Activated CD4-positive, alpha-beta T cell treated with anti-CD3 and anti-CD28 coated beads, Interleukin-2, amount 10 ng/mL, durations not matched to agents 24 days and 14 days (primary cell): ENCODE data around the gene ABCA12. TPM values are rescaled to one million over a fixed set of nuclear protein-coding genes. Genes with fewer than 3 reads are reported as not detected.

Experiments
- DNase-seq: peaks from one replicate; pipeline ENCODE4 v3.0.0; 2022
- H3K27ac Mint-ChIP-seq: one replicate; pipeline ENCODE4 v1.8.0; 2022; ENCODE audit warnings: mild to moderate bottlenecking, mixed read lengths
- H3K27me3 Mint-ChIP-seq: one replicate; pipeline ENCODE4 v1.8.0; 2022; ENCODE audit warnings: mixed read lengths
- H3K36me3 Mint-ChIP-seq: one replicate; pipeline ENCODE4 v1.8.0; 2022; ENCODE audit warnings: low read depth, mild to moderate bottlenecking, mixed read lengths
- H3K4me1 Mint-ChIP-seq: one replicate; pipeline ENCODE4 v1.8.0; 2021; ENCODE audit warnings: mixed read lengths
- H3K4me3 Mint-ChIP-seq: one replicate; pipeline ENCODE4 v1.8.0; 2022; ENCODE audit warnings: mild to moderate bottlenecking, moderate library complexity, mixed read lengths
- H3K9me3 Mint-ChIP-seq: one replicate; pipeline ENCODE4 v1.8.0; 2021; ENCODE audit warnings: mixed read lengths
- intact Hi-C: fragments of 100-400 bp; cut with micrococcal nuclease; formaldehyde crosslinking; loops from one replicate; pipeline ENCODE4 v1.15.1; 2023
- total RNA-seq: library from RNA; stranded (reverse); gene quantifications from 2 replicates; pipeline ENCODE4 v1.2.3, GENCODE V29; 2022

ABCA12 gene
- total RNA-seq, 1 donor from 2014 or later: not detected

GRCh38 chr2:215010390-215010789 is 128.0 kb downstream of the ABCA12 start:
- no peaks in the 10 kb centered on the region for H3K27me3 Mint-ChIP-seq
- no peaks in the 10 kb centered on the region for H3K36me3 Mint-ChIP-seq
- no peaks in the 10 kb centered on the region for H3K4me1 Mint-ChIP-seq
- H3K27ac Mint-ChIP-seq: no peak overlapping the region
- DNase-seq: no peak
- no peaks in the 10 kb centered on the region for H3K9me3 Mint-ChIP-seq
- no peak overlapping the region for H3K4me3 Mint-ChIP-seq
- intact Hi-C loops: no loop called here

GRCh38 chr2:215003001-215003400 is 135.4 kb downstream of the ABCA12 start:
- Mint-ChIP-seq H3K27me3 (no peaks in the 10 kb centered on the region), H3K9me3 (no peaks in the 10 kb centered on the region), H3K36me3 (no peaks in the 10 kb centered on the region), H3K27ac (no peak overlapping the region), H3K4me1 (no peaks in the 10 kb centered on the region), H3K4me3 (no peak overlapping the region)
- DNase-seq: no peak
- intact Hi-C loops: no loop called here

GRCh38 chr2:215002500-215002899 is 135.9 kb downstream of the ABCA12 start:
- Mint-ChIP-seq H3K27ac (no peak overlapping the region), H3K27me3 (no peaks in the 10 kb centered on the region), H3K4me3 (no peak overlapping the region), H3K4me1 (no peaks in the 10 kb centered on the region), H3K36me3 (no peaks in the 10 kb centered on the region), H3K9me3 (no peaks in the 10 kb centered on the region)
- no peak for DNase-seq
- intact Hi-C loops: no loop called here

- Mint-ChIP-seq H3K4me3 (no peak overlapping the region), H3K9me3 (no peaks in the 10 kb centered on the region), H3K4me1 (no peaks in the 10 kb centered on the region), H3K27me3 (no peaks in the 10 kb centered on the region), H3K36me3 (no peaks in the 10 kb centered on the region), H3K27ac (no peak overlapping the region)
- no peak for DNase-seq
- intact Hi-C loops: no loop called here
Observed at GRCh38 chr2:215000721-215001120, 137.7 kb downstream of the ABCA12 start.

GRCh38 chr2:214995926-214996670 is 142.3 kb downstream of the ABCA12 start:
- no peaks in the 10 kb centered on the region for H3K9me3 Mint-ChIP-seq
- H3K36me3 Mint-ChIP-seq: no peaks in the 10 kb centered on the region
- DNase-seq: no peak
- H3K27me3 Mint-ChIP-seq: no peaks in the 10 kb centered on the region
- intact Hi-C loops: no loop called here
- H3K4me1 Mint-ChIP-seq: no peaks in the 10 kb centered on the region
- no peak overlapping the region for H3K27ac Mint-ChIP-seq
- no peak overlapping the region for H3K4me3 Mint-ChIP-seq

- Mint-ChIP-seq H3K4me3 (no peak overlapping the region), H3K27ac (no peak overlapping the region), H3K27me3 (no peaks in the 10 kb centered on the region), H3K36me3 (no peaks in the 10 kb centered on the region), H3K4me1 (no peaks in the 10 kb centered on the region), H3K9me3 (no peaks in the 10 kb centered on the region)
- intact Hi-C loops: no loop called here
- no peak for DNase-seq
Observed at GRCh38 chr2:214995409-214995808, 143.0 kb downstream of the ABCA12 start.

GRCh38 chr2:214992911-214993310 is 145.5 kb downstream of the ABCA12 start:
- intact Hi-C loops: no loop called here
- no peaks in the 10 kb centered on the region for H3K36me3 Mint-ChIP-seq
- H3K4me1 Mint-ChIP-seq: no peaks in the 10 kb centered on the region
- H3K4me3 Mint-ChIP-seq: no peak overlapping the region
- no peak overlapping the region for H3K27ac Mint-ChIP-seq
- no peak for DNase-seq
- no peaks in the 10 kb centered on the region for H3K9me3 Mint-ChIP-seq
- no peaks in the 10 kb centered on the region for H3K27me3 Mint-ChIP-seq

GRCh38 chr2:214989187-214989586 is 149.2 kb downstream of the ABCA12 start:
- Mint-ChIP-seq H3K4me3 (no peak overlapping the region), H3K36me3 (no peaks in the 10 kb centered on the region)
- intact Hi-C loops: no loop called here

GRCh38 chr2:214987261-214987660 is 151.2 kb downstream of the ABCA12 start:
- Mint-ChIP-seq H3K9me3 (no peaks in the 10 kb centered on the region), H3K36me3 (no peaks in the 10 kb centered on the region), H3K27me3 (no peaks in the 10 kb centered on the region), H3K4me3 (no peak overlapping the region), H3K4me1 (no peaks in the 10 kb centered on the region), H3K27ac (no peak overlapping the region)
- no peak for DNase-seq
- intact Hi-C loops: no loop called here

More at GRCh38 chr2:214989187-214989586, 149.2 kb downstream of the ABCA12 start:
- DNase-seq: no peak
- H3K27me3 Mint-ChIP-seq: no peaks in the 10 kb centered on the region
- no peak overlapping the region for H3K27ac Mint-ChIP-seq
- H3K9me3 Mint-ChIP-seq: no peaks in the 10 kb centered on the region
- no peaks in the 10 kb centered on the region for H3K4me1 Mint-ChIP-seq

- H3K4me3 Mint-ChIP-seq: no peak overlapping the region
- no peaks in the 10 kb centered on the region for H3K9me3 Mint-ChIP-seq
- no peak overlapping the region for H3K27ac Mint-ChIP-seq
- DNase-seq: no peak
- intact Hi-C loops: no loop called here
- H3K27me3 Mint-ChIP-seq: no peaks in the 10 kb centered on the region
- no peaks in the 10 kb centered on the region for H3K4me1 Mint-ChIP-seq
- no peaks in the 10 kb centered on the region for H3K36me3 Mint-ChIP-seq
Observed at GRCh38 chr2:214985619-214986018, 152.8 kb downstream of the ABCA12 start.

GRCh38 chr2:214966420-214966819 is 172.0 kb downstream of the ABCA12 start:
- intact Hi-C loops: no loop called here
- Mint-ChIP-seq H3K27ac (no peak overlapping the region), H3K4me1 (no peaks in the 10 kb centered on the region), H3K4me3 (no peak overlapping the region), H3K36me3 (no peaks in the 10 kb centered on the region), H3K9me3 (no peaks in the 10 kb centered on the region), H3K27me3 (no peaks in the 10 kb centered on the region)
- no peak for DNase-seq

GRCh38 chr2:214960677-214961076 is 177.7 kb downstream of the ABCA12 start:
- H3K27ac Mint-ChIP-seq: no peak overlapping the region
- no peaks in the 10 kb centered on the region for H3K27me3 Mint-ChIP-seq
- H3K9me3 Mint-ChIP-seq: no peaks in the 10 kb centered on the region
- H3K4me1 Mint-ChIP-seq: no peaks in the 10 kb centered on the region
- intact Hi-C loops: no loop called here
- H3K36me3 Mint-ChIP-seq: no peaks in the 10 kb centered on the region
- DNase-seq: no peak
- no peak overlapping the region for H3K4me3 Mint-ChIP-seq

GRCh38 chr2:214946949-214947348 is 191.5 kb downstream of the ABCA12 start:
- H3K36me3 Mint-ChIP-seq: no peaks in the 10 kb centered on the region
- no peaks in the 10 kb centered on the region for H3K4me1 Mint-ChIP-seq
- H3K9me3 Mint-ChIP-seq: no peaks in the 10 kb centered on the region
- no peak overlapping the region for H3K4me3 Mint-ChIP-seq
- no peaks in the 10 kb centered on the region for H3K27me3 Mint-ChIP-seq
- intact Hi-C loops: no loop called here
- H3K27ac Mint-ChIP-seq: no peak overlapping the region
- DNase-seq: no peak

- Mint-ChIP-seq H3K27me3 (no peaks in the 10 kb centered on the region), H3K9me3 (no peaks in the 10 kb centered on the region), H3K4me3 (no peak overlapping the region), H3K27ac (no peak overlapping the region), H3K4me1 (no peaks in the 10 kb centered on the region), H3K36me3 (no peaks in the 10 kb centered on the region)
- DNase-seq: no peak
- intact Hi-C loops: no loop called here
Observed at GRCh38 chr2:214934006-214934405, 204.4 kb downstream of the ABCA12 start.

- intact Hi-C loops: no loop called here
- no peaks in the 10 kb centered on the region for H3K27me3 Mint-ChIP-seq
- no peak for DNase-seq
- no peaks in the 10 kb centered on the region for H3K9me3 Mint-ChIP-seq
- no peaks in the 10 kb centered on the region for H3K36me3 Mint-ChIP-seq
- no peak overlapping the region for H3K27ac Mint-ChIP-seq
- no peak overlapping the region for H3K4me3 Mint-ChIP-seq
- no peaks in the 10 kb centered on the region for H3K4me1 Mint-ChIP-seq
Observed at GRCh38 chr2:214904634-214905033, 233.8 kb downstream of the ABCA12 start.
